CD8-positive, alpha-beta memory T cell (primary cell): ENCODE data around the gene BCAT1. TPM values are rescaled to one million over a fixed set of nuclear protein-coding genes. Genes with fewer than 3 reads are reported as not detected.

Experiments used
- CTCF ChIA-PET: fragments of 350-600 bp; sonication (Branson Sonifier 250); formaldehyde crosslinking; loops from one replicate; lab custom pipeline; 2021; ENCODE audit warnings: antibody characterized with exemption; lab: Charles Lee
- POLR2A ChIA-PET: fragments of 350-600 bp; sonication (Branson Sonifier 250); formaldehyde crosslinking; loops from one replicate; lab custom pipeline; 2021; ENCODE audit warnings: antibody characterized with exemption; lab: Charles Lee
- DNase-seq, 5 donors: peaks; one replicate each; pipeline versions ENCODE4 v3.0.0 to v3.0.0-alpha.2; 2020 to 2022; ENCODE audit warnings: mixed read lengths in 1 of 5
- H3K27ac ChIP-seq: one replicate; pipeline ENCODE4 v1.7.0; 2013; ENCODE audit warnings: low read depth, mild to moderate bottlenecking, low read length, moderate library complexity
- H3K27me3 ChIP-seq: 2 replicates; pipeline ENCODE4 v1.7.0; 2013; ENCODE audit warnings: low read length, mild to moderate bottlenecking; ENCODE audit not compliant: insufficient read depth, poor library complexity, severe bottlenecking
- H3K36me3 ChIP-seq: 2 replicates; pipeline ENCODE4 v1.7.0; 2013; ENCODE audit warnings: mild to moderate bottlenecking, low read length, moderate library complexity; ENCODE audit not compliant: insufficient read depth
- H3K4me1 ChIP-seq: 2 replicates; pipeline ENCODE4 v1.7.0; 2013; ENCODE audit warnings: mild to moderate bottlenecking, low read length, moderate library complexity; ENCODE audit not compliant: insufficient read depth
- H3K4me3 ChIP-seq: 2 replicates; pipeline ENCODE4 v1.7.0; 2013; ENCODE audit warnings: mild to moderate bottlenecking, low read length
- H3K9me3 ChIP-seq: 2 replicates; pipeline ENCODE4 v1.7.0; 2013; ENCODE audit warnings: mild to moderate bottlenecking, low read length
- H3K27ac Mint-ChIP-seq, 8 donors: one replicate each; pipeline ENCODE4 v1.8.0; 2020 to 2021; ENCODE audit warnings: mixed read lengths in 8 of 8, mild to moderate bottlenecking in 6 of 8, inconsistent platforms in 3 of 8, moderate library complexity in 3 of 8
- H3K27me3 Mint-ChIP-seq, 2 donors: one replicate each; pipeline ENCODE4 v1.8.0; 2020 to 2021; ENCODE audit warnings: mixed read lengths in 2 of 2, mild to moderate bottlenecking in 1 of 2, moderate library complexity in 1 of 2
- H3K36me3 Mint-ChIP-seq, 3 donors: one replicate each; pipeline ENCODE4 v1.8.0; 2020 to 2021; ENCODE audit warnings: mixed read lengths in 3 of 3, inconsistent platforms in 1 of 3, mild to moderate bottlenecking in 1 of 3
- H3K4me1 Mint-ChIP-seq, 3 donors: one replicate each; pipeline ENCODE4 v1.8.0; 2020 to 2021; ENCODE audit warnings: mixed read lengths in 3 of 3, inconsistent platforms in 1 of 3, mild to moderate bottlenecking in 1 of 3
- H3K4me3 Mint-ChIP-seq, 7 donors: one replicate each; pipeline ENCODE4 v1.8.0; 2020 to 2021; ENCODE audit warnings: mixed read lengths in 7 of 7, mild to moderate bottlenecking in 6 of 7, moderate library complexity in 4 of 7, inconsistent platforms in 2 of 7
- H3K9me3 Mint-ChIP-seq, 5 donors: one replicate each; pipeline ENCODE4 v1.8.0; 2020 to 2022; ENCODE audit warnings: mixed read lengths in 5 of 5, mild to moderate bottlenecking in 3 of 5, moderate library complexity in 2 of 5, inconsistent platforms in 1 of 5
- polyA plus RNA-seq: library from polyadenylated mRNA; unstranded; fragments of 300-500 nt; fragmentation: Illumina TruSeq; gene quantifications from one replicate; pipeline ENCODE4 v1.2.3, GENCODE V29; 2021
- total RNA-seq, 2 experiments: library from RNA; stranded (reverse); gene quantifications; one replicate each; pipeline ENCODE4 v1.2.3, GENCODE V29; 2021

BCAT1 gene
- total RNA-seq = 10 to 100 TPM; 24.2 to 26.5 TPM
- 0.58 TPM for polyA plus RNA-seq

- CTCF ChIA-PET = no interaction called here
- POLR2A ChIA-PET = interaction anchor here (0.6 kb wide), 1 partner anchor 103 kb away, joined by 4 read pairs; no protein-coding TSS in a partner anchor
These were observed at the start of gene BCAT1 for GRCh38 chr12:24948757-24949722. Gene BCAT1, minus strand, starts transcription at chr12:24949101. Its CDS starts 169 bp downstream, at chr12:24948932.

GRCh38 chr12:24997970-24998582 lies 49.2 kb upstream of the BCAT1 start:
- Histone ChIP-seq H3K4me1 (peaks cover 12% of the 10 kb centered on the region), H3K27me3 (no peaks in the 10 kb centered on the region), H3K9me3 (no peaks in the 10 kb centered on the region), H3K27ac (no peak overlapping the region), H3K4me3 (no peak overlapping the region), H3K36me3 (no peaks in the 10 kb centered on the region)
- Mint-ChIP-seq H3K27me3 (peaks cover 0 to 3% of the 10 kb centered on the region in 2 donors), H3K4me3 (peak overlapping the region in 1 of 7 donors; percentile 12), H3K27ac (peak overlapping the region in 3 of 8 donors; percentile 19 to 63 (median 29)), H3K36me3 (no peaks in the 10 kb centered on the region), H3K4me1 (peaks cover 12 to 19% (median 14%) of the 10 kb centered on the region in 3 donors), H3K9me3 (no peaks in the 10 kb centered on the region)
- peak in 1 of 5 donors; percentile 6 for DNase-seq
- CTCF ChIA-PET = interaction anchor here (1.0 to 1.2 kb wide), 3 partner anchors 15 to 243 kb away, joined by 3 to 5 read pairs (median 3); no protein-coding TSS in a partner anchor
- POLR2A ChIA-PET = no interaction called here

More at GRCh38 chr12:24948757-24949722, at the start of gene BCAT1:
- Histone ChIP-seq H3K4me1 (peaks cover 9% of the 10 kb centered on the region), H3K36me3 (no peaks in the 10 kb centered on the region), H3K4me3 (peak within 1 kb of the TSS; percentile 66), H3K27me3 (peaks cover 11% of the 10 kb centered on the region), H3K27ac (peak within 1 kb of the TSS; percentile 69), H3K9me3 (no peaks in the 10 kb centered on the region)
- no peaks in the 10 kb centered on the region for H3K36me3 Mint-ChIP-seq
- peak within 1 kb of the TSS; percentile 85 to 94 (median 88) for H3K4me3 Mint-ChIP-seq
- no peaks in the 10 kb centered on the region for H3K9me3 Mint-ChIP-seq
- peaks cover 21 to 28% (median 26%) of the 10 kb centered on the region in 3 donors for H3K4me1 Mint-ChIP-seq
- DNase-seq = peak in 3 of 5 donors; percentile 13 to 48 (median 21)
- H3K27me3 Mint-ChIP-seq = peaks cover 17 to 45% of the 10 kb centered on the region in 2 donors
- peak within 1 kb of the TSS in 2 of 8 donors; percentile 34 to 59 for H3K27ac Mint-ChIP-seq

GRCh38 chr12:24997496-24997895 lies 48.6 kb upstream of the BCAT1 start:
- Mint-ChIP-seq H3K9me3 (no peaks in the 10 kb centered on the region), H3K4me3 (no peak overlapping the region), H3K27ac (peak overlapping the region in 2 of 8 donors; percentile 19 to 29), H3K36me3 (no peaks in the 10 kb centered on the region), H3K4me1 (peaks cover 12 to 19% (median 14%) of the 10 kb centered on the region in 3 donors), H3K27me3 (peaks cover 0 to 3% of the 10 kb centered on the region in 2 donors)
- CTCF ChIA-PET = interaction anchor here (1.0 to 1.5 kb wide), 4 partner anchors 14 to 244 kb away, joined by 3 to 5 read pairs (median 4); no protein-coding TSS in a partner anchor
- DNase-seq = no peak
- Histone ChIP-seq H3K4me1 (peaks cover 12% of the 10 kb centered on the region), H3K36me3 (no peaks in the 10 kb centered on the region), H3K27me3 (no peaks in the 10 kb centered on the region), H3K4me3 (no peak overlapping the region), H3K9me3 (no peaks in the 10 kb centered on the region), H3K27ac (no peak overlapping the region)
- POLR2A ChIA-PET = no interaction called here

GRCh38 chr12:24996820-24997219 lies 47.9 kb upstream of the BCAT1 start:
- Histone ChIP-seq H3K36me3 (no peaks in the 10 kb centered on the region), H3K27me3 (no peaks in the 10 kb centered on the region), H3K4me1 (peaks cover 12% of the 10 kb centered on the region), H3K4me3 (no peak overlapping the region), H3K27ac (no peak overlapping the region), H3K9me3 (no peaks in the 10 kb centered on the region)
- H3K4me1 Mint-ChIP-seq = peaks cover 12 to 19% (median 14%) of the 10 kb centered on the region in 3 donors
- no peak for DNase-seq
- no peak overlapping the region for H3K4me3 Mint-ChIP-seq
- no peaks in the 10 kb centered on the region for H3K9me3 Mint-ChIP-seq
- no peak overlapping the region for H3K27ac Mint-ChIP-seq
- CTCF ChIA-PET = interaction anchor here (1.2 to 1.5 kb wide), 2 partner anchors 55 to 133 kb away, joined by 3 to 4 read pairs; no protein-coding TSS in a partner anchor
- no peaks in the 10 kb centered on the region for H3K27me3 Mint-ChIP-seq
- H3K36me3 Mint-ChIP-seq = no peaks in the 10 kb centered on the region
- POLR2A ChIA-PET = no interaction called here

- no peaks in the 10 kb centered on the region for H3K27me3 ChIP-seq
- DNase-seq = no peak
- no peak overlapping the region for H3K4me3 ChIP-seq
- no peak overlapping the region for H3K4me3 Mint-ChIP-seq
- H3K27me3 Mint-ChIP-seq = no peaks in the 10 kb centered on the region
- H3K4me1 ChIP-seq = peaks cover 12% of the 10 kb centered on the region
- H3K4me1 Mint-ChIP-seq = peaks cover 12 to 19% (median 14%) of the 10 kb centered on the region in 3 donors
- H3K36me3 Mint-ChIP-seq = no peaks in the 10 kb centered on the region
- no peak overlapping the region for H3K27ac ChIP-seq
- no peaks in the 10 kb centered on the region for H3K9me3 ChIP-seq
- H3K27ac Mint-ChIP-seq = no peak overlapping the region
- no peaks in the 10 kb centered on the region for H3K36me3 ChIP-seq
- ChIA-PET CTCF (interaction anchor here (1.2 to 1.5 kb wide), 2 partner anchors 55 to 134 kb away, joined by 3 to 4 read pairs; no protein-coding TSS in a partner anchor), POLR2A (no interaction called here)
- no peaks in the 10 kb centered on the region for H3K9me3 Mint-ChIP-seq
These were observed 47.3 kb upstream of the BCAT1 start for GRCh38 chr12:24996102-24996797.

- Histone ChIP-seq H3K27me3 (no peaks in the 10 kb centered on the region), H3K4me1 (peaks cover 11% of the 10 kb centered on the region), H3K36me3 (no peaks in the 10 kb centered on the region), H3K4me3 (no peak overlapping the region), H3K27ac (no peak overlapping the region), H3K9me3 (no peaks in the 10 kb centered on the region)
- no peaks in the 10 kb centered on the region for H3K9me3 Mint-ChIP-seq
- no peak overlapping the region for H3K4me3 Mint-ChIP-seq
- no peak overlapping the region for H3K27ac Mint-ChIP-seq
- H3K4me1 Mint-ChIP-seq = peaks cover 12 to 16% (median 14%) of the 10 kb centered on the region in 3 donors
- H3K27me3 Mint-ChIP-seq = peaks cover 1 to 8% of the 10 kb centered on the region in 2 donors
- H3K36me3 Mint-ChIP-seq = no peaks in the 10 kb centered on the region
- ChIA-PET POLR2A (no interaction called here), CTCF (interaction anchor here (4.8 kb wide), 1 partner anchor 137 kb away, joined by 65 read pairs; no protein-coding TSS in a partner anchor)
- no peak for DNase-seq
These were observed 44.9 kb upstream of the BCAT1 start for GRCh38 chr12:24993793-24994192.
